Globus pallidus (tissue), 1 donor: Measurements from ENCODE around the gene CCDC6.

Experiments
- DNase-seq: peaks from one replicate; pipeline ENCODE4 v3.0.0-alpha.2; 2015; ENCODE audit warnings: low spot score

The CCDC6 gene

DNA sequence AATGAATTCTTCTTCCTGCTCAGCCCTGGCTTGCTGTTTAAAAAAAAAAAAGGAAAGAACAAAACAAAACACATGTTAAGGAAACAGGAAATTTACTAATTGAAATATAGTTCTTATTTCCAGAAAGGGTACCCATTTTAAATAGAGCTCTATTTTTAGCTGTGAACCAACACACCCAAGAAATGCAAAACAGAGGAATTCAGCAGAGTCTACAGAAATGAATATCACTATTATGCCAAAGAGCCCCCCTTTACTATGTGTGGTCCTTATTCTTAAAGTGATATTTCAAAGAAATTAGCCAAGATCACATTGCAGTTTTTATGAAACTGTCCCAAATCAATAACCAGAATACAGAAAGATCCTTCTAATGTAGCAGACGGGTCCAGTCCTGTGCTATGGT is 53.7 kb downstream of the CCDC6 start:
- no peak for DNase-seq

DNA sequence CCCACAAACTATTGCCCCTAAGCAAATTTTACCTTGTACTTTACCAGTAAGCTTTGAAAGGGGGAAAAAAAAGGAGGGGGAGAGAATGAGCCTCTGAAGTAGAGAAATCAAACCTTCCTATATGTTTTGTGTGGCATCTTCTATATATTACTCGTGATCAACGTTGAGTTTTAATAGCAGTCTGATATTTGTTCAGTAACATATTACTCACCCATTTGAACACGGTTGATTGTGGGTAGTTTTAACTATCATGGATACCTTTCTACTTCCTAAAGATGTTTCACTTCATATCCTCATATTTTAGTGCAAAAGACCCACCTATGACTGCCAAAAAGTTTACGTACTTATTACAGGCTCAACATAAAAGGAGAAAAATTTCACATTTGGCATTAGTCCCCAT is 54.5 kb downstream of the CCDC6 start:
- no peak for DNase-seq

DNA sequence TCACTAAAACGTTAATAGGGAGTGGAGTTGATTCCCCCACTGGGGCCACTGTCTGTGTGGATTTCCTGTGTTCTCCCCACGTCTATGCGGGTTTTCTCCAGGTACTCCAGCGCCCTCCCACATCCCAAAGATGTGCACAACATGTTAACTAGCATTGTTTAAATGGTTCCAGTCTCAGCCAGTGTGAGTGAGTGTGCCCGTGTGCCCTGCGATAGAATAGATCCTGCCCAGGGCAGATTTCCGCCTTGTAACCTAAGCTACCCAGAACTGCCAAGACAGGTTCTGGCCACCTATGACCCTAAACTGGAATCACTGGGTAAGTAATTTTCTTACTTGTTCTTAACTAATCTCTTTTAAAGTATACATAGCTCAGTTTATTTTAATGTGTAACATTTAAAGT is 58.5 kb downstream of the CCDC6 start:
- no peak for DNase-seq

GRCh38 chr10:59847326-59847725 is 59.0 kb downstream of the CCDC6 start:
- DNase-seq: no peak

DNA sequence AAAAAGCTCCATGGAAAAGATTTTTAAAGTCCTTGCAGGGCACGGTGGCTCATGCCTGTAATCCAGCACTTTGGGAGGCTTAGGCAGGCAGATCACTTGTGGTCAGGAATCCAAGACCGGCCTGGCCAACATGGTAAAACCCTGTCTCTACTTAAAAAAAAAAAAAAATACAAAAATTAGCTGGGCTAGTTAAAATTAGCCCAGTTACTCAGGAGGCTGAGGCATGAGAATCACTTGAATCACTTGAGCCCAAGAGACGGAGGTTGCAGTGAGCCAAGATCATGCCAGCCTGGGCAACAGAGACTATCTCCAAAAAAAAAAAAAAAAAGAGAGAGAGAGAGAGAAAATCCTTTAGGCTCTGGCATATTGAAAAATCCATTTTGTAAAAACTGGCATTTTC is 61.9 kb downstream of the CCDC6 start:
- DNase-seq: no peak

- no peak for DNase-seq
Measured at GRCh38 chr10:59843748-59844147, 62.6 kb downstream of the CCDC6 start.

- no peak for DNase-seq
Measured at GRCh38 chr10:59839576-59839975, 66.8 kb downstream of the CCDC6 start.

GRCh38 chr10:59838085-59838789 is 68.1 kb downstream of the CCDC6 start:
- DNase-seq: no peak

DNA sequence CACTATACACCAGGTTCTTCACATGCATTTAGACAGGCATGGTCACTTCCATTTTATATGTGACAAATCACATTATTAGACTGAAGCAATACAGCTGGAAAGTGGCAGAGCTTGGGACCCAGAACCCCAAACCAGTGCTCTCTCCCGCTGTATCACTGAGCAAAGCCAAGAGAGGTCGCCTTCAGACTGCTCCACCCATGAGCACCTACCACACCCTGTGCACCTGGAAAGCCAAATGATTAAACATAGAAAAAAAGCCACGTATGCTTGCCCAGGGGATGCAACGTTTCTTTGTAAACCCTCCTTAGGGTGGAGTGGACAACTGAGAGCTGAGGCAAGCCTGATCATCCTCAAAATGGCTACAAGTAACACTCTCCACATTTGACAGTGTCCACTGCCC is 72.5 kb downstream of the CCDC6 start:
- DNase-seq: no peak

DNA sequence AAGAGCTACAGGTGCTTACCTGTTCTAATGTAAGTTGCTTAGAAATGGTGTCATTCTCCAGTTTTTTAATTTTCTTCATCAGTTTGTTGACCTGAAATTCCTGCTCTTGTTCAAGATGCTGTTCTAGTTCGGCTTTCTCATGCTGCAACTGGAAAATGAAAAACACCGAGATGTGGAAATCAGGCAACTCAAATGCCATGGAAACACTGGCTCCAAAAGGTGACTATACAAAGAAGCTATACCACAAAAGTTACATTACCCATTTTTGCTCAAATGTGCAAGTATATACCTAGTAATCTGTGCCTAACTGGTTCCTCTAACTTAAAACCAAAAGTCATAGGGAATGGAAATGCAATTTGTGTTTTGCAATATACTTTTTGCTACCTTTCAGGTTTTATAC is 73.8 kb downstream of the CCDC6 start:
- no peak for DNase-seq

DNA sequence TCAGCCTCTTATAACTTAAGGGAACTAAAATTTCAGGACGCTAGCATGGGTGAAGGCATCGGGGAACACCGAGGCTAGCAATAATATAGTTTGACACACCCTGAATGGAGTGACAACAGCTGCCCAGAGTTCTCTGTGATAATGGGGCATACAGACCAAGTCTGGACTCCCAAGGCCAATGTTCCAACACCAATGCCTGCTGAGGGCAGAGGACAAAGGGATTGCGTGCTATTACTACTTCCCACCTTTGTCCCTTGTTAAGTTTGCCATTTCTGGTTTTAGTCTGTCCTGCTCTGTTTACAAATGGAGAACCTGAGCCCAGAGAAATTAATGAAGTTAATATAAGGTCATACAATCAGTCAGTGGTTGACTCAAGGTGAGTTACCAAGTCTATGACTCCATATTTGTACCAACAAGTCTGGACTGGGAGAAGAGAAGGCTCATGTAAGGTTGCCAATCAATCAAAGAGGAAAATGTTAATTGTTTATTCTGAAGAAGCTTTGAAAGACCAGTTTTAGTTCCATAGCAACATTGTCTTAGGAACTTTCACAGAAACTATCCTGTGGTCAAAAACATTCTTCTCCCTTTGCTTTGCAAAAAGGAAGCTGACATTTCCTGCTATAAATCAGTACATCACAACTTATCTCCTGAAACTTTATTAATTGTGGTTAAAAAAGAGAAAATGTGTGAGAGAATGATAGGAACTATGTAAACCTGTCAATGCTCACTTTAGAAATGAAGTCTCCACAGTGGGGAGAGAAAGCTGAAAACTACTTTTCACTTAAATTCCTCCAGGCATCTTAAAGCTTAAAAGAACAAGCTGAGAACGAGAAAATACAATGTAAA is 74.5 kb downstream of the CCDC6 start:
- no peak for DNase-seq

DNA sequence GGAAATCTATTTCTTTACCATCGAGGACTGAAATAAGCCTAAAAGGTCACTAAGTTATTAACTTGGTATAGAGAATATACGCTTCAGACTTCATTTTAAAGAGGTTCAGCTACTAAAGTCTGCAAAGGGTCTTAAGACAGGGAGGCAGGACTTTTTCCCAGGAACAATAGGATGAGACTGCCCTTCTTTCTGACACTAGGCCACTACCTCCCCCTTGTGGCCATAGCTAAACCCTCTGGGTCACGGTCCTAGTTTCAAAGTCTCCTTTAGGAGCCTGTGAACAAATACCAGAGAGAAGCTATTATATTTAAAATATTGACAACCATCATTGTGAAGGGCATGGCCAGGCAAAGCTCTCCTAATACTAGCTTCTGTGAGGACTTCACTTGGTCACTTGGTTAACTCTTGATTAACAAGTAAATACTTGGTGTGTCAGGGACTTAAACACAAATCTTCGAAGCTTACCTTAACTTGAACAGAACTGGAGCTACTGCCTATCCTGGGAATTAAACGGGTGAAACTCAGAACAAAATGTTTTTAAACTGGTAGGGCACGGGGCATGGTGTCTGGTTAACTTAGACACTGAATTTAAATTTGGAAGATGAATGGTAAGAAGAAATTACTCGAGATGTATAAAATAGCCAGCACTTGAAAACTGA is 75.6 kb downstream of the CCDC6 start:
- DNase-seq: peak; percentile 49

- no peak for DNase-seq
Measured at GRCh38 chr10:59829601-59830000, 76.8 kb downstream of the CCDC6 start.

- no peak for DNase-seq
Measured at GRCh38 chr10:59829024-59829423, 77.3 kb downstream of the CCDC6 start.

DNA sequence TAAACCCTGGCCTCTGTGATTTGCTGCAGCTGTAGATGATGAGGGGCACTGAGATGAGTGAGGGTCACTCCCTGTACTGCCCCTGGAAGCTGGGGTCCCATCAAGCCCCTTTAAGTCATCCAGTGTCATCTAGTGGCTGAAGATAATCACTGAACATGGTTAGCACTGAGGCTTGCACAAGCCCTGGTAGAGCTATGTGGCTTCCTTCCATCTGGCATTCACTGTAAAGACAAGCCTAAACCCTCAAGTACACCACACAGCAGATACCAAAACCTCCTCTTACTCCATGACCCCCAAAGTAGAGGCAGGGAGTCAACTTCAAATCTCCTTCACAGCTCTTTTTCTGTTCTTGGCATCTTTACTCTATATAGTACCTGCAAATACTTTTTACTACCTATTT is 80.4 kb downstream of the CCDC6 start:
- no peak for DNase-seq

DNA sequence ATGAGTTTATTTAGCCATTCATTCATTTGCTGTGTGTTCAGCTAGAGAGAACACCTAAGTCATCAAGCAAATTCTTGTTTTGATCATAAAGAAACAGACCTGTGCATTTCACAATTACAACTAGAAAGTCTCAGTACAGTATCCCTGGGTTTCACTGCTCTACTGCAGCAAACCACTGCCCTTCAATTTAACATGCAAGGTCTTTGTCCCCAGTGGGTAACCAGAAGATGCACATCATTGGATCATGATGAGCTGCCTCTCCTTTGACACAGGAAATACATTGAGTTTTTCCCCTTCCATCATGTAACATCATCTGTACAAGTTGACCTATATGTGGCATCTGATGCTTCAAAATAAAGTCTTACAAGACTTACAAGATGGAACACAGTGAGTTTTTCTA is 82.6 kb downstream of the CCDC6 start:
- DNase-seq: no peak

- DNase-seq: no peak
Measured at GRCh38 chr10:59823111-59823510, 83.2 kb downstream of the CCDC6 start.

GRCh38 chr10:59820471-59820870 is 85.9 kb downstream of the CCDC6 start:
- DNase-seq: no peak

- DNase-seq: no peak
Measured at GRCh38 chr10:59819683-59820082, 86.7 kb downstream of the CCDC6 start.

- no peak for DNase-seq
Measured at GRCh38 chr10:59819265-59819664, 87.1 kb downstream of the CCDC6 start.

DNA sequence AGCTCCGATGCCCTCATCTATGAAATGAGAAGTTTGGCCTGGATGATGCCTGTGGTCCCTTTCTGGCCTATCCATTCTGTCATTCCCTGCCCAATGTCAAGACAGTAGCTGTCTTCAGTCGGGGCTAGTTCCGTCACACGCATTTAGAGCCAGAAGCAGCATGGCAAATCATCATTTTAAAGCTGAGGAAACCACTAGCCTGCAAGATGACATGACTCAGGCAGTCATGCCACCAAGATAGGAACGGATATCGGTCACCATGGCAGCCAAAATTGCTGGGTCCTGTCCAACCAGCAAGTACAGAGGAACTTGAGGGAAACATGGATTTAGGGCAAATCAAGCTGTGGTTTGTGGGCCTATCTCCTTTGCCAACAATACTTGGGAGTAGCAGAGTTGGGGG is 88.6 kb downstream of the CCDC6 start:
- no peak for DNase-seq

DNA sequence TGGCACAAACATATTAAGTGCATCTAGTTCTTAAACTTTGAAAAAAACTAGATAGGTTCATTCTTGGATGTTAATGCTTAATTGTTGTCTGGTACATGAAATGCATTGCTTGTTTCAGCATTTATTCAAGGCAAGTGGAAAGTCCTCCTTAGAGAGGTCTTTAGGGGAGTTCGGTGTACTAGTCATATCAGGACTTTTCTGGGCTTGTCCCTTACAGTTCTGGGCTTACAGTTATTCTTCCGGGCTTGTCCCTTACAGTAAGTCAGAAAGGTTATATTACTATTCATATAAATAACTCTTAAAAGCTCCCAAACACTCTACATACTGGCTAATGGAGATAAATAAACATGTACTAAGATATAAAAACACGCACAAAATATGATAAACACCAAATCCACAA is 91.5 kb downstream of the CCDC6 start:
- DNase-seq: no peak

GRCh38 chr10:59812519-59813122 is 93.7 kb downstream of the CCDC6 start:
- no peak for DNase-seq
